ENCODE measurements around the gene MOV10L1. TPM values are rescaled to one million over a fixed set of nuclear protein-coding genes. Genes with fewer than 3 reads are reported as not detected.

Gene MOV10L1
- total and polyA plus RNA-seq, 2 donors from 2014 or later = 0.38 to 0.62 TPM

GRCh38 chr22:50074056-50074455, 15.8 kb upstream of the MOV10L1 start:
- Histone ChIP-seq H3K27me3 (ENCODE audit: control insufficient read depth, insufficient read depth, low read length) (no peaks in the 10 kb centered on the region), H3K4me3 (ENCODE audit: low read length in 3 of 3) (no peak overlapping the region), H3K36me3 (ENCODE audit: control insufficient read depth in 2 of 3, insufficient read depth in 3 of 3, low read length in 3 of 3) (no peaks in the 10 kb centered on the region), H3K9me3 (ENCODE audit: control insufficient read depth in 2 of 3, insufficient read depth in 1 of 3, low read length in 3 of 3) (no peaks in the 10 kb centered on the region), H3K4me1 (ENCODE audit: control insufficient read depth in 2 of 3, insufficient read depth in 2 of 3, low read depth in 1 of 3, low read length in 3 of 3) (no peaks in the 10 kb centered on the region), H3K27ac (ENCODE audit: low read depth in 2 of 2, low read length in 2 of 2) (no peak overlapping the region), H3K9ac (ENCODE audit: low read length in 3 of 3) (no peak overlapping the region)
- DNase-seq (peak in 1 of 5 donors; percentile 39), FAIRE-seq (no peak)
- intact Hi-C loops (cut with DNase I) = no loop called here
- TF ChIP-seq CTCF (IDR thresholded peaks at IDR 0.05; ENCODE audit: borderline replicate concordance, extremely low read depth, insufficient read depth) = no peak

- intact Hi-C loops (cut with DNase I) = no loop called here
- H3K4me1 ChIP-seq (ENCODE audit: control insufficient read depth in 2 of 3, insufficient read depth in 2 of 3, low read depth in 1 of 3, low read length in 3 of 3) = no peaks in the 10 kb centered on the region
- no peak overlapping the region for H3K27ac ChIP-seq (ENCODE audit: low read depth in 2 of 2, low read length in 2 of 2)
- H3K9me3 ChIP-seq (ENCODE audit: control insufficient read depth in 2 of 3, insufficient read depth in 1 of 3, low read length in 3 of 3) = no peaks in the 10 kb centered on the region
- no peak for TF ChIP-seq CTCF (IDR thresholded peaks at IDR 0.05; ENCODE audit: borderline replicate concordance, extremely low read depth, insufficient read depth)
- FAIRE-seq (no peak), DNase-seq (peak in 2 of 5 donors; percentile 23 to 60)
- H3K9ac ChIP-seq (ENCODE audit: low read length in 3 of 3) = no peak overlapping the region
- H3K36me3 ChIP-seq (ENCODE audit: control insufficient read depth in 2 of 3, insufficient read depth in 3 of 3, low read length in 3 of 3) = no peaks in the 10 kb centered on the region
- H3K4me3 ChIP-seq (ENCODE audit: low read length in 3 of 3) = no peak overlapping the region
- H3K27me3 ChIP-seq (ENCODE audit: control insufficient read depth, insufficient read depth, low read length) = no peaks in the 10 kb centered on the region
Measured at GRCh38 chr22:50074551-50075530, 15.0 kb upstream of the MOV10L1 start.

- peak in 1 of 5 donors; percentile 58 for DNase-seq
Measured at GRCh38 chr22:50076646-50077535, 12.9 kb upstream of the MOV10L1 start.

More at GRCh38 chr22:50076646-50077535, 12.9 kb upstream of the MOV10L1 start:
- Histone ChIP-seq H3K27ac (ENCODE audit: low read depth in 2 of 2, low read length in 2 of 2) (no peak overlapping the region), H3K4me3 (ENCODE audit: low read length in 3 of 3) (no peak overlapping the region), H3K27me3 (ENCODE audit: control insufficient read depth, insufficient read depth, low read length) (no peaks in the 10 kb centered on the region), H3K4me1 (ENCODE audit: control insufficient read depth in 2 of 3, insufficient read depth in 2 of 3, low read depth in 1 of 3, low read length in 3 of 3) (no peaks in the 10 kb centered on the region), H3K9me3 (ENCODE audit: control insufficient read depth in 2 of 3, insufficient read depth in 1 of 3, low read length in 3 of 3) (no peaks in the 10 kb centered on the region), H3K36me3 (ENCODE audit: control insufficient read depth in 2 of 3, insufficient read depth in 3 of 3, low read length in 3 of 3) (no peaks in the 10 kb centered on the region), H3K9ac (ENCODE audit: low read length in 3 of 3) (no peak overlapping the region)
- no peak for TF ChIP-seq CTCF (IDR thresholded peaks at IDR 0.05; ENCODE audit: borderline replicate concordance, extremely low read depth, insufficient read depth)
- intact Hi-C loops (cut with DNase I) = no loop called here
- FAIRE-seq = no peak

Measured in kidney (tissue), 14 donors.